Left hindlimb (tissue), 1 donor: ENCODE data around the gene ZZZ3.
"Not testable (repeated sequence)": the region's sequence is repeated elsewhere in the genome, so short reads cannot be mapped to it uniquely, and the experiment has no call there.

Experiments used
- DNase-seq: peaks from one replicate; pipeline ENCODE4 v3.0.0-alpha.2; 2018

ZZZ3 gene

GRCh38 chr1:77668924-77669449 is 13.5 kb downstream of the ZZZ3 start:
- DNase-seq: no peak

- DNase-seq: no peak
These were observed 17.4 kb downstream of the ZZZ3 start for GRCh38 chr1:77664939-77665516.

GRCh38 chr1:77661696-77662095 is 20.8 kb downstream of the ZZZ3 start:
- no peak for DNase-seq

GRCh38 chr1:77659879-77660593 is 22.4 kb downstream of the ZZZ3 start:
- DNase-seq: no peak

- no peak for DNase-seq
These were observed 24.2 kb downstream of the ZZZ3 start for GRCh38 chr1:77658271-77658670.

- DNase-seq: no peak
These were observed 27.0 kb downstream of the ZZZ3 start for GRCh38 chr1:77655431-77655974.

- DNase-seq: no peak
These were observed 29.4 kb downstream of the ZZZ3 start for GRCh38 chr1:77652970-77653516.

- no peak for DNase-seq
These were observed 30.2 kb downstream of the ZZZ3 start for GRCh38 chr1:77652268-77652667.

- no peak for DNase-seq
These were observed 33.3 kb downstream of the ZZZ3 start for GRCh38 chr1:77649127-77649526.

- DNase-seq: not testable (repeated sequence)
These were observed 36.2 kb downstream of the ZZZ3 start for GRCh38 chr1:77646224-77646623.

- no peak for DNase-seq
These were observed 39.0 kb downstream of the ZZZ3 start for GRCh38 chr1:77643456-77643855.

GRCh38 chr1:77642941-77643340 is 39.5 kb downstream of the ZZZ3 start:
- no peak for DNase-seq

GRCh38 chr1:77642196-77642595 is 40.3 kb downstream of the ZZZ3 start:
- DNase-seq: no peak

- no peak for DNase-seq
These were observed 42.8 kb downstream of the ZZZ3 start for GRCh38 chr1:77639557-77640069.

- DNase-seq: no peak
These were observed 43.4 kb downstream of the ZZZ3 start for GRCh38 chr1:77639056-77639455.

GRCh38 chr1:77636864-77637263 is 45.6 kb downstream of the ZZZ3 start:
- DNase-seq: no peak
